Nephron progenitor cell (in vitro differentiated cells): ENCODE data around the gene DHX36.

Experiments used
- DNase-seq: peaks from one replicate; pipeline ENCODE4 v3.0.0; 2021
- H3K27ac Mint-ChIP-seq: 2 replicates; pipeline ENCODE4 v1.8.0; 2021; ENCODE audit warnings: mild to moderate bottlenecking, moderate library complexity, mixed read lengths
- H3K27me3 Mint-ChIP-seq: 2 replicates; pipeline ENCODE4 v1.8.0; 2021; ENCODE audit warnings: mild to moderate bottlenecking, low read depth, mixed read lengths; ENCODE audit not compliant: poor library complexity
- H3K36me3 Mint-ChIP-seq: 2 replicates; pipeline ENCODE4 v1.8.0; 2021; ENCODE audit warnings: low read depth, mixed read lengths
- H3K4me1 Mint-ChIP-seq: 2 replicates; pipeline ENCODE4 v1.8.0; 2021; ENCODE audit warnings: mixed read lengths
- H3K4me3 Mint-ChIP-seq: 2 replicates; pipeline ENCODE4 v1.8.0; 2021; ENCODE audit warnings: mild to moderate bottlenecking, moderate library complexity, mixed read lengths
- H3K9me3 Mint-ChIP-seq: 2 replicates; pipeline ENCODE4 v1.8.0; 2021; ENCODE audit warnings: mild to moderate bottlenecking, moderate library complexity, mixed read lengths
- CTCF ChIP-seq: fragments of 200-600 bp; sonication (generic); IDR thresholded peaks from 2 replicates; pipeline ENCODE4 v1.5.0; 2021; ENCODE audit warnings: antibody characterized with exemption

Gene DHX36

DNA sequence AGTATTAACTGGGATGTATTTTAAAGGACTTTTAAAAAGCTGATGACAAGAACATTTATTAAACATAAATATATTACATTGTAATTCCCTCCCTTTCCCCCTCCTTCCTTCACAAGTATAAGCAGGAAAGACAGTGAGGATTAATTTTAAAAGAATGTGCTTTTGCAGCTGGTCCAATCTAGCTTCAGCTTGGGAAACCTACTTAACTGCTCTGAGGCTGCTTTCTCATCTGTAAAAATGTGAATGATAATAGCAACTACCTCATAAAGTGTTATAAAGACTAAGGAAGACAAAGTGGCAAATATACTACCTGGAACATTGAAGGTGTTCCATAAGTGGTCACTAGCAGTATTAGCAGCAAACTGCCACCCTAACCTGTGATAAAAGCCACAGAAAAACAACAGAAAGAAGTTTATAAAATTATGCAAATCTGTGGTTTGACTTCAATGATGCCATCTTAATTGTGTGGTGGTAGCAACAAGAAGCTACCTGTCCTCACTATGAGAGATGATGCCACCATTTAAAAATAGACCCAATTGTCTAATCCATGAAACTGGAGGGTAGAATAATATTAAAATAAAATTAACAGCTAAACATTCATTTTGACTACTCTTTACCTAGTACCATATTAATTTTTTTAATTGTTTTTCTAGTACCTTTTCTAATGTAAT, 20.0 kb downstream of the DHX36 start:
- Mint-ChIP-seq H3K9me3 (no peaks in the 10 kb centered on the region), H3K36me3 (peaks cover 77% of the 10 kb centered on the region), H3K27ac (no peak overlapping the region), H3K4me1 (no peaks in the 10 kb centered on the region), H3K27me3 (no peaks in the 10 kb centered on the region), H3K4me3 (no peak overlapping the region)
- no peak for TF ChIP-seq CTCF
- DNase-seq, result no peak

DNA sequence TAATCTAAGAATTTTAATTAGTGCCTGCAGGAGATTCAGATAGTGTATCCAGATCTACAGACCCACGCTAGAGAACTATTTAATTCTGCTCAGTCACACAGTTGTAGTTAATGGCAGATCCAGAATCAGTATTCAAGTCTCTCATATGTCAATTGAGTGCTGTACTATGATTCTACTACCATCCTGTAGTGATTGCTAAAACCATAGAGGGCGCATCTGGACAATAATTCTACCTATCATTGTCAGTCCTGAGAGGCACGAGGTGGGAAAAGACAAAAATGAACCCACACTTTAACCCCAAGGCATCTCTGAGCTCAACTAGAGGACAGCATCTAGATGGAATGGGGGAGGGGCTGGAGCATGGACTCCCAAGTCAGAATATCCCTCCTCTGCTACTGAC, 22.7 kb downstream of the DHX36 start:
- H3K27me3 Mint-ChIP-seq, result no peaks in the 10 kb centered on the region
- H3K9me3 Mint-ChIP-seq, result no peaks in the 10 kb centered on the region
- no peak for DNase-seq
- peaks cover 77% of the 10 kb centered on the region for H3K36me3 Mint-ChIP-seq
- no peak for TF ChIP-seq CTCF
- H3K4me3 Mint-ChIP-seq, result no peak overlapping the region
- no peaks in the 10 kb centered on the region for H3K4me1 Mint-ChIP-seq
- peak overlapping the region; percentile 35 for H3K27ac Mint-ChIP-seq

- H3K36me3 Mint-ChIP-seq, result peaks cover 69% of the 10 kb centered on the region
- DNase-seq, result no peak
- no peaks in the 10 kb centered on the region for H3K4me1 Mint-ChIP-seq
- H3K27me3 Mint-ChIP-seq, result peaks cover 2% of the 10 kb centered on the region
- no peaks in the 10 kb centered on the region for H3K9me3 Mint-ChIP-seq
- no peak overlapping the region for H3K27ac Mint-ChIP-seq
- H3K4me3 Mint-ChIP-seq, result no peak overlapping the region
- TF ChIP-seq CTCF, result no peak
These were observed 30.3 kb downstream of the DHX36 start for GRCh38 chr3:154294016-154294415.

GRCh38 chr3:154290187-154290586, 34.1 kb downstream of the DHX36 start:
- H3K9me3 Mint-ChIP-seq, result no peaks in the 10 kb centered on the region
- H3K27me3 Mint-ChIP-seq, result no peaks in the 10 kb centered on the region
- no peak for DNase-seq
- peaks cover 73% of the 10 kb centered on the region for H3K36me3 Mint-ChIP-seq
- no peak overlapping the region for H3K27ac Mint-ChIP-seq
- no peak for TF ChIP-seq CTCF
- peaks cover 21% of the 10 kb centered on the region for H3K4me1 Mint-ChIP-seq
- H3K4me3 Mint-ChIP-seq, result no peak overlapping the region

DNA sequence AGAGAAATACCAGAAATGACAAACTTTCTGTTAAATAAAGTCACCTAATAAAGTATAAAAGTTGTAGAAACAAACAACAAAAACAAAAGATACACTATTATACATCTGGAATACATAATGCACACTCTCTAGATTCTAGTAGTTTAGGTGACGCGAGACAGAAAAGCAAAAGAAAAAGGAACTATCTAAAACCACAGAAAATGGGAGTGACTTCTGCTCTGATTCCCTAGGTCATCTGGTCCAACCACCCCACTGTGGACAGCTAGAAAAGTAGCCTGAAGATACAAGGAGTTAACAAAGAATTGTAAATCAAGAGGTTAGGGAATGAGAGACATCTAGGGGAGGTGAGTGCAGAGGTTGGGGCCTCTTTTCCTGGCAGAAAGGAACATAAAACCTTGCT, 39.1 kb downstream of the DHX36 start:
- Mint-ChIP-seq H3K36me3 (peaks cover 79% of the 10 kb centered on the region), H3K4me1 (peaks cover 28% of the 10 kb centered on the region), H3K27ac (peak overlapping the region; percentile 98), H3K9me3 (no peaks in the 10 kb centered on the region), H3K27me3 (no peaks in the 10 kb centered on the region), H3K4me3 (peak overlapping the region; percentile 54)
- TF ChIP-seq CTCF, result no peak
- DNase-seq, result no peak

DNA sequence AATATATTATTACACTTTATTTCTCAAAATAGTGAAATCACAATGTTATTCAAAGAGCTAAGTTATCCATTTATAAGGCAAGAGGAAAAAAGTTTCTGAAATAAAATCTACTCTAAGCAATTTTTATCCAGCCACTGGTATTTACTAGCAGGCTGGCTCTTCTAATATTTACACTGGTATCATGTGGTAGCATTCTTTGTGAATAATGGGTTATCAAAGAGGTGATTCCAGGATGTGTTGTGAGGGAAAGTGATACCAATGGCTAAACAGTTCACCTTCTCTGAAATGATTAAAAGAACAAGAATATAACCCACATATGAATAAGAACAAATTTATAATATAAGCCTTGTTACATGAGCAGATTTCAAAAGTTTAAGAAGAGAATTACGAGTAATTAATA, 44.1 kb downstream of the DHX36 start:
- no peak for TF ChIP-seq CTCF
- DNase-seq, result no peak
- Mint-ChIP-seq H3K4me3 (no peak overlapping the region), H3K27me3 (no peaks in the 10 kb centered on the region), H3K36me3 (peaks cover 91% of the 10 kb centered on the region), H3K9me3 (no peaks in the 10 kb centered on the region), H3K4me1 (peaks cover 7% of the 10 kb centered on the region), H3K27ac (no peak overlapping the region)
